ENCODE results near the gene C1QBP. TPM values are rescaled to one million over a fixed set of nuclear protein-coding genes. Genes with fewer than 3 reads are reported as not detected.

The C1QBP gene
- 83.8 and 86.3 TPM in 2 replicates for total RNA-seq
- long read RNA-seq, transcript C1QBP-201 (6 exons, 1,169 nt), result major isoform, 263 of 273 reads
- long read RNA-seq, partial matches to known transcripts, result 2 of 273 reads
- long read RNA-seq, other reads (novel, unspliced or antisense), result 8 of 273 reads

GRCh38 chr17:5438716-5439445, at the start of gene C1QBP:
C1QBP (minus strand) TSS chr17:5439155; CDS start chr17:5439073, 82 bp downstream.
- Mint-ChIP-seq H3K4me1 (ENCODE audit: unreplicated experiment) (peaks cover 21% of the 10 kb centered on the region), H3K27me3 (ENCODE audit: unreplicated experiment) (no peaks in the 10 kb centered on the region), H3K4me3 (ENCODE audit: unreplicated experiment) (peak within 1 kb of the TSS; percentile 81), H3K27ac (ENCODE audit: unreplicated experiment) (peak within 1 kb of the TSS; percentile 85), H3K9me3 (ENCODE audit: unreplicated experiment) (no peaks in the 10 kb centered on the region), H3K36me3 (ENCODE audit: unreplicated experiment) (peaks cover 13% of the 10 kb centered on the region)
- DNase-seq (ENCODE audit: extremely low spot score, unreplicated experiment), result peak; percentile 97
- TF ChIP-seq CTCF (IDR thresholded peaks at IDR 0.05), result peak; percentile 99

GRCh38 chr17:5488752-5489151, 49.8 kb upstream of the C1QBP start:
- no peak for DNase-seq (ENCODE audit: extremely low spot score, unreplicated experiment)
- Mint-ChIP-seq H3K27ac (ENCODE audit: unreplicated experiment) (no peak overlapping the region), H3K4me3 (ENCODE audit: unreplicated experiment) (no peak overlapping the region), H3K36me3 (ENCODE audit: unreplicated experiment) (peaks cover 30% of the 10 kb centered on the region), H3K4me1 (ENCODE audit: unreplicated experiment) (peaks cover 24% of the 10 kb centered on the region), H3K9me3 (ENCODE audit: unreplicated experiment) (peaks cover 6% of the 10 kb centered on the region), H3K27me3 (ENCODE audit: unreplicated experiment) (no peaks in the 10 kb centered on the region)
- no peak for TF ChIP-seq CTCF (IDR thresholded peaks at IDR 0.05)

GRCh38 chr17:5486206-5487124, 47.5 kb upstream of the C1QBP start, which contains the start of gene MIS12:
MIS12 (plus strand) TSS chr17:5486566; CDS start chr17:5488863, 2,297 bp downstream.
- H3K27ac Mint-ChIP-seq (ENCODE audit: unreplicated experiment), result peak within 1 kb of the TSS; percentile 99
- H3K27me3 Mint-ChIP-seq (ENCODE audit: unreplicated experiment), result no peaks in the 10 kb centered on the region
- peaks cover 29% of the 10 kb centered on the region for H3K4me1 Mint-ChIP-seq (ENCODE audit: unreplicated experiment)
- H3K4me3 Mint-ChIP-seq (ENCODE audit: unreplicated experiment), result peak within 1 kb of the TSS; percentile 98
- TF ChIP-seq CTCF (IDR thresholded peaks at IDR 0.05), result no peak
- no peaks in the 10 kb centered on the region for H3K9me3 Mint-ChIP-seq (ENCODE audit: unreplicated experiment)
- H3K36me3 Mint-ChIP-seq (ENCODE audit: unreplicated experiment), result peaks cover 44% of the 10 kb centered on the region
- DNase-seq (ENCODE audit: extremely low spot score, unreplicated experiment), result peak; percentile 99

- no peak for DNase-seq (ENCODE audit: extremely low spot score, unreplicated experiment)
- no peak for TF ChIP-seq CTCF (IDR thresholded peaks at IDR 0.05)
- peaks cover 48% of the 10 kb centered on the region for H3K36me3 Mint-ChIP-seq (ENCODE audit: unreplicated experiment)
- H3K4me1 Mint-ChIP-seq (ENCODE audit: unreplicated experiment), result peaks cover 29% of the 10 kb centered on the region
- H3K4me3 Mint-ChIP-seq (ENCODE audit: unreplicated experiment), result peak within 1 kb of the TSS; percentile 98
- H3K9me3 Mint-ChIP-seq (ENCODE audit: unreplicated experiment), result no peaks in the 10 kb centered on the region
- H3K27me3 Mint-ChIP-seq (ENCODE audit: unreplicated experiment), result no peaks in the 10 kb centered on the region
- H3K27ac Mint-ChIP-seq (ENCODE audit: unreplicated experiment), result peak within 1 kb of the TSS; percentile 99
These were observed 46.6 kb upstream of the C1QBP start, which contains the start of gene DERL2 for GRCh38 chr17:5485270-5486205. DERL2 (minus strand) TSS chr17:5486178; CDS start chr17:5486161, 17 bp downstream.
